HEK293 (cell line): ENCODE results near the gene HLA-DMA.

Source experiments
- EGR2 ChIP-seq: fragments of 450-650 bp; formaldehyde crosslinking; IDR thresholded peaks from 2 replicates; pipeline ENCODE4 v1.5.1; 2016; ENCODE audit warnings: low read depth, missing biosample characterization, missing genetic modification characterization
- GLIS2 ChIP-seq: fragments of 450-650 bp; formaldehyde crosslinking; IDR thresholded peaks from 2 replicates; pipeline ENCODE4 v1.5.1; 2016; ENCODE audit warnings: missing biosample characterization, missing genetic modification characterization
- OVOL3 ChIP-seq: fragments of 450-650 bp; formaldehyde crosslinking; IDR thresholded peaks from 2 replicates; pipeline ENCODE4 v1.5.1; 2016; ENCODE audit warnings: missing biosample characterization, missing genetic modification characterization
- SCRT1 ChIP-seq: fragments of 450-650 bp; formaldehyde crosslinking; IDR thresholded peaks from 2 replicates; pipeline ENCODE4 v1.5.1; 2016; ENCODE audit warnings: missing biosample characterization, missing genetic modification characterization, borderline replicate concordance
- SP7 ChIP-seq: fragments of 450-650 bp; formaldehyde crosslinking; IDR thresholded peaks from 2 replicates; pipeline ENCODE4 v1.5.1; 2016; ENCODE audit warnings: missing biosample characterization, missing genetic modification characterization
- ZBTB21 ChIP-seq: fragments of 450-650 bp; formaldehyde crosslinking; IDR thresholded peaks from 2 replicates; pipeline ENCODE4 v1.5.1; 2017; ENCODE audit warnings: missing biosample characterization, missing genetic modification characterization
- ZNF132 ChIP-seq: fragments of 450-650 bp; formaldehyde crosslinking; IDR thresholded peaks from 2 replicates; pipeline ENCODE4 v1.5.1; 2017; ENCODE audit warnings: missing biosample characterization, missing genetic modification characterization, borderline replicate concordance
- ZNF155 ChIP-seq: fragments of 450-650 bp; formaldehyde crosslinking; IDR thresholded peaks from 2 replicates; pipeline ENCODE4 v1.5.1; 2016; ENCODE audit warnings: missing biosample characterization, missing genetic modification characterization
- ZNF214 ChIP-seq: fragments of 450-650 bp; formaldehyde crosslinking; IDR thresholded peaks from 2 replicates; pipeline ENCODE4 v1.5.1; 2017; ENCODE audit warnings: missing biosample characterization, mild to moderate bottlenecking, missing genetic modification characterization, borderline replicate concordance
- ZNF239 ChIP-seq: fragments of 450-650 bp; formaldehyde crosslinking; IDR thresholded peaks from 2 replicates; pipeline ENCODE4 v1.5.1; 2016; ENCODE audit warnings: missing biosample characterization, missing genetic modification characterization
- ZNF24 ChIP-seq: fragments of 450-650 bp; formaldehyde crosslinking; IDR thresholded peaks from 2 replicates; pipeline ENCODE4 v1.5.1; 2016; ENCODE audit warnings: missing biosample characterization, missing genetic modification characterization
- ZNF274 ChIP-seq, 2 experiments: fragments of 200-500 bp in 1 of 2; fragments of 450-650 bp in 1 of 2; sonication (Bioruptor generic) in 1 of 2; formaldehyde crosslinking in 1 of 2; IDR thresholded peaks; 2 replicates each; pipeline versions ENCODE4 v1.5.1 to v1.6.1; 2014 to 2016; ENCODE audit warnings: borderline replicate concordance in 1 of 2, inconsistent platforms in 1 of 2, low read length in 1 of 2, missing biosample characterization in 1 of 2, missing genetic modification characterization in 1 of 2
- ZNF335 ChIP-seq: fragments of 450-650 bp; formaldehyde crosslinking; conservative IDR thresholded peaks from 2 replicates; pipeline ENCODE4 v1.5.1; 2016; ENCODE audit warnings: missing biosample characterization, missing genetic modification characterization
- ZNF354C ChIP-seq: fragments of 450-650 bp; formaldehyde crosslinking; IDR thresholded peaks from 2 replicates; pipeline ENCODE4 v1.5.1; 2016; ENCODE audit warnings: missing biosample characterization, missing genetic modification characterization, low read depth, borderline replicate concordance
- ZNF521 ChIP-seq: fragments of 450-650 bp; formaldehyde crosslinking; IDR thresholded peaks from 2 replicates; pipeline ENCODE4 v1.5.1; 2017; ENCODE audit warnings: missing biosample characterization, mild to moderate bottlenecking, missing genetic modification characterization
- ZNF561 ChIP-seq: fragments of 450-650 bp; IDR thresholded peaks from 2 replicates; pipeline ENCODE4 v1.5.1; 2018; ENCODE audit warnings: missing biosample characterization, missing genetic modification characterization, borderline replicate concordance
- ZNF610 ChIP-seq: fragments of 450-650 bp; formaldehyde crosslinking; IDR thresholded peaks from 2 replicates; pipeline ENCODE4 v1.5.1; 2016; ENCODE audit warnings: missing biosample characterization, missing genetic modification characterization, borderline replicate concordance
- ZNF626 ChIP-seq: fragments of 450-650 bp; sonication (Bioruptor Pico); formaldehyde crosslinking; IDR thresholded peaks from 2 replicates; pipeline ENCODE4 v1.5.1; 2018; ENCODE audit warnings: missing biosample characterization, missing genetic modification characterization, inconsistent platforms
- ZNF654 ChIP-seq: fragments of 450-650 bp; formaldehyde crosslinking; IDR thresholded peaks from 2 replicates; pipeline ENCODE4 v1.5.1; 2016; ENCODE audit warnings: low read depth, missing biosample characterization, missing genetic modification characterization
- ZNF664 ChIP-seq: fragments of 450-650 bp; formaldehyde crosslinking; IDR thresholded peaks from 2 replicates; pipeline ENCODE4 v1.5.1; 2016; ENCODE audit warnings: missing biosample characterization, missing genetic modification characterization
- ZNF777 ChIP-seq: fragments of 450-650 bp; formaldehyde crosslinking; IDR thresholded peaks from 2 replicates; pipeline ENCODE4 v1.5.1; 2017; ENCODE audit warnings: missing biosample characterization, missing genetic modification characterization, borderline replicate concordance
- ZXDB ChIP-seq: fragments of 450-650 bp; formaldehyde crosslinking; IDR thresholded peaks from 2 replicates; pipeline ENCODE4 v1.5.1; 2016; ENCODE audit warnings: missing biosample characterization, missing genetic modification characterization
- TF ChIP-seq, protein P1 (sequence below): fragments of 450-650 bp; formaldehyde crosslinking; conservative IDR thresholded peaks from 2 replicates; pipeline ENCODE4 v1.5.1; 2016; ENCODE audit warnings: low read depth, missing biosample characterization, missing genetic modification characterization
- TF ChIP-seq, protein P2 (sequence below): fragments of 450-650 bp; formaldehyde crosslinking; IDR thresholded peaks from 2 replicates; pipeline ENCODE4 v1.5.1; 2016; ENCODE audit warnings: missing biosample characterization, missing genetic modification characterization
- TF ChIP-seq, protein P3 (sequence below): fragments of 450-650 bp; formaldehyde crosslinking; IDR thresholded peaks from 2 replicates; pipeline ENCODE4 v1.5.1; 2016; ENCODE audit warnings: missing biosample characterization, missing genetic modification characterization
- TF ChIP-seq, protein P4 (sequence below): fragments of 450-650 bp; formaldehyde crosslinking; IDR thresholded peaks from 2 replicates; pipeline ENCODE4 v1.5.1; 2016; ENCODE audit warnings: missing biosample characterization, missing genetic modification characterization
- TF ChIP-seq, protein P5 (sequence below): fragments of 450-650 bp; formaldehyde crosslinking; IDR thresholded peaks from 2 replicates; pipeline ENCODE4 v1.5.1; 2016; ENCODE audit warnings: missing biosample characterization, missing genetic modification characterization

HLA-DMA gene

DNA sequence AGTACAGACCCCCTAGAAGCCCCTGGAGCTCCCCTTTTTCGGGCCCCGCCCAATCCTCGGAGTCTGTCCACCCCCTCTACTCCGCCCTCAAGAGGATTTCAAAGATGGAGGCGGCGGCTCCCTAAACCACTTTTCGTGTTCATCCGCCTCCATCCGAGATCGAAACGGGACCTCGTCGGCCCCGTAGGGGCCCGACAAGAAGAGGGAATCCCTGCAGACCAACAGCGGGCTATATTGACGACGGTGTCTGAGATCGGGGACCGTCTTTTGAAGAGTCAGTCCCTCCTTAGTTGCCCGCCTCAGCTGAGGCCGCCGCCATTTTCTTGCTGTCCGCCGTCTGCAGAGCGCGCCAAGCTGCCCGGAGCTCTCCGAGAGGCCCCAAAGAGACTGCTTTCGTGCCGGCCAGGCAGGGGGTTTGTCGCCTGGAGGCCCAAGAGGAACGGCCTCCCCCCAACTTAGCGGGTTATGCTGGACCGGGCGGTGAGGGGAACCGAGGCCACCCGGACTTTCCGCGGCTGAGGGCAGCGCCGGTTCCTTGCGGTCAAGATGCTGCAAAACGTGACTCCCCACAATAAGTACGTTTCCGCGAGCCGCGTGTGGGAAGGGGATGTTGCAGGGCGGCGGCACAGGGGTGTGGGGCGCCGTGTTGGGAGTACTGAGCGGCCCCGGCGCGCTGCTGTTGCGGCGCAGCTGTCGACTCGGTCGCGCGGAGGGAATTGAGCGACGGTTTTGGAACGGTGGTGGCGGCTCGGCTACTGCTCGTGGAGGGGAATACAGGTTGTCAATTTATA is 19.7 kb upstream of the HLA-DMA start (continued):
- TF ChIP-seq, protein P1, sequence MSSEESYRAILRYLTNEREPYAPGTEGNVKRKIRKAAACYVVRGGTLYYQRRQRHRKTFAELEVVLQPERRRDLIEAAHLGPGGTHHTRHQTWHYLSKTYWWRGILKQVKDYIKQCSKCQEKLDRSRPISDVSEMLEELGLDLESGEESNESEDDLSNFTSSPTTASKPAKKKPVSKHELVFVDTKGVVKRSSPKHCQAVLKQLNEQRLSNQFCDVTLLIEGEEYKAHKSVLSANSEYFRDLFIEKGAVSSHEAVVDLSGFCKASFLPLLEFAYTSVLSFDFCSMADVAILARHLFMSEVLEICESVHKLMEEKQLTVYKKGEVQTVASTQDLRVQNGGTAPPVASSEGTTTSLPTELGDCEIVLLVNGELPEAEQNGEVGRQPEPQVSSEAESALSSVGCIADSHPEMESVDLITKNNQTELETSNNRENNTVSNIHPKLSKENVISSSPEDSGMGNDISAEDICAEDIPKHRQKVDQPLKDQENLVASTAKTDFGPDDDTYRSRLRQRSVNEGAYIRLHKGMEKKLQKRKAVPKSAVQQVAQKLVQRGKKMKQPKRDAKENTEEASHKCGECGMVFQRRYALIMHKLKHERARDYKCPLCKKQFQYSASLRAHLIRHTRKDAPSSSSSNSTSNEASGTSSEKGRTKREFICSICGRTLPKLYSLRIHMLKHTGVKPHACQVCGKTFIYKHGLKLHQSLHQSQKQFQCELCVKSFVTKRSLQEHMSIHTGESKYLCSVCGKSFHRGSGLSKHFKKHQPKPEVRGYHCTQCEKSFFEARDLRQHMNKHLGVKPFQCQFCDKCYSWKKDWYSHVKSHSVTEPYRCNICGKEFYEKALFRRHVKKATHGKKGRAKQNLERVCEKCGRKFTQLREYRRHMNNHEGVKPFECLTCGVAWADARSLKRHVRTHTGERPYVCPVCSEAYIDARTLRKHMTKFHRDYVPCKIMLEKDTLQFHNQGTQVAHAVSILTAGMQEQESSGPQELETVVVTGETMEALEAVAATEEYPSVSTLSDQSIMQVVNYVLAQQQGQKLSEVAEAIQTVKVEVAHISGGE (tag by site-specific recombination): 0 out of 2 replicates have a peak, but pooled peaks have one; percentile 19
- TF ChIP-seq ZNF610 (tag by site-specific recombination) (no peak), ZNF626 (tag by site-specific recombination) (no peak), SCRT1 (tag by site-specific recombination) (no peak), ZNF354C (tag by site-specific recombination) (no peak), EGR2 (tag by site-specific recombination) (0 out of 2 replicates have a peak, but pooled peaks have one; percentile 15), ZNF521 (no peak), OVOL3 (tag by site-specific recombination) (peak; percentile 57; the same call in 1 of the 2 replicates), ZNF335 (tag by site-specific recombination) (no peak), ZNF155 (tag by site-specific recombination) (no peak), SP7 (tag by site-specific recombination) (no peak; the same call in 1 of the 2 replicates), ZNF654 (tag by site-specific recombination) (no peak), GLIS2 (tag by site-specific recombination) (peak; percentile 48), ZNF24 (tag by site-specific recombination) (no peak), ZNF214 (tag by site-specific recombination) (no peak), ZNF777 (no peak), ZNF561 (tag by site-specific recombination) (no peak), ZBTB21 (tag by site-specific recombination) (no peak), ZNF274 (IDR thresholded peaks at IDR 0.05; ENCODE audit: low read length) (no peak), ZNF274 (tag by site-specific recombination; IDR thresholded peaks at IDR 0.05; ENCODE audit: borderline replicate concordance) (no peak), ZNF239 (tag by site-specific recombination) (no peak), ZNF132 (tag by site-specific recombination) (no peak), ZNF664 (no peak), ZXDB (tag by site-specific recombination) (no peak)
- TF ChIP-seq, protein P2, sequence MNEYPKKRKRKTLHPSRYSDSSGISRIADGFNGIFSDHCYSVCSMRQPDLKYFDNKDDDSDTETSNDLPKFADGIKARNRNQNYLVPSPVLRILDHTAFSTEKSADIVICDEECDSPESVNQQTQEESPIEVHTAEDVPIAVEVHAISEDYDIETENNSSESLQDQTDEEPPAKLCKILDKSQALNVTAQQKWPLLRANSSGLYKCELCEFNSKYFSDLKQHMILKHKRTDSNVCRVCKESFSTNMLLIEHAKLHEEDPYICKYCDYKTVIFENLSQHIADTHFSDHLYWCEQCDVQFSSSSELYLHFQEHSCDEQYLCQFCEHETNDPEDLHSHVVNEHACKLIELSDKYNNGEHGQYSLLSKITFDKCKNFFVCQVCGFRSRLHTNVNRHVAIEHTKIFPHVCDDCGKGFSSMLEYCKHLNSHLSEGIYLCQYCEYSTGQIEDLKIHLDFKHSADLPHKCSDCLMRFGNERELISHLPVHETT (tag by site-specific recombination): no peak
- TF ChIP-seq, protein P3, sequence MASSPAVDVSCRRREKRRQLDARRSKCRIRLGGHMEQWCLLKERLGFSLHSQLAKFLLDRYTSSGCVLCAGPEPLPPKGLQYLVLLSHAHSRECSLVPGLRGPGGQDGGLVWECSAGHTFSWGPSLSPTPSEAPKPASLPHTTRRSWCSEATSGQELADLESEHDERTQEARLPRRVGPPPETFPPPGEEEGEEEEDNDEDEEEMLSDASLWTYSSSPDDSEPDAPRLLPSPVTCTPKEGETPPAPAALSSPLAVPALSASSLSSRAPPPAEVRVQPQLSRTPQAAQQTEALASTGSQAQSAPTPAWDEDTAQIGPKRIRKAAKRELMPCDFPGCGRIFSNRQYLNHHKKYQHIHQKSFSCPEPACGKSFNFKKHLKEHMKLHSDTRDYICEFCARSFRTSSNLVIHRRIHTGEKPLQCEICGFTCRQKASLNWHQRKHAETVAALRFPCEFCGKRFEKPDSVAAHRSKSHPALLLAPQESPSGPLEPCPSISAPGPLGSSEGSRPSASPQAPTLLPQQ (tag by site-specific recombination): no peak
- TF ChIP-seq, protein P4, sequence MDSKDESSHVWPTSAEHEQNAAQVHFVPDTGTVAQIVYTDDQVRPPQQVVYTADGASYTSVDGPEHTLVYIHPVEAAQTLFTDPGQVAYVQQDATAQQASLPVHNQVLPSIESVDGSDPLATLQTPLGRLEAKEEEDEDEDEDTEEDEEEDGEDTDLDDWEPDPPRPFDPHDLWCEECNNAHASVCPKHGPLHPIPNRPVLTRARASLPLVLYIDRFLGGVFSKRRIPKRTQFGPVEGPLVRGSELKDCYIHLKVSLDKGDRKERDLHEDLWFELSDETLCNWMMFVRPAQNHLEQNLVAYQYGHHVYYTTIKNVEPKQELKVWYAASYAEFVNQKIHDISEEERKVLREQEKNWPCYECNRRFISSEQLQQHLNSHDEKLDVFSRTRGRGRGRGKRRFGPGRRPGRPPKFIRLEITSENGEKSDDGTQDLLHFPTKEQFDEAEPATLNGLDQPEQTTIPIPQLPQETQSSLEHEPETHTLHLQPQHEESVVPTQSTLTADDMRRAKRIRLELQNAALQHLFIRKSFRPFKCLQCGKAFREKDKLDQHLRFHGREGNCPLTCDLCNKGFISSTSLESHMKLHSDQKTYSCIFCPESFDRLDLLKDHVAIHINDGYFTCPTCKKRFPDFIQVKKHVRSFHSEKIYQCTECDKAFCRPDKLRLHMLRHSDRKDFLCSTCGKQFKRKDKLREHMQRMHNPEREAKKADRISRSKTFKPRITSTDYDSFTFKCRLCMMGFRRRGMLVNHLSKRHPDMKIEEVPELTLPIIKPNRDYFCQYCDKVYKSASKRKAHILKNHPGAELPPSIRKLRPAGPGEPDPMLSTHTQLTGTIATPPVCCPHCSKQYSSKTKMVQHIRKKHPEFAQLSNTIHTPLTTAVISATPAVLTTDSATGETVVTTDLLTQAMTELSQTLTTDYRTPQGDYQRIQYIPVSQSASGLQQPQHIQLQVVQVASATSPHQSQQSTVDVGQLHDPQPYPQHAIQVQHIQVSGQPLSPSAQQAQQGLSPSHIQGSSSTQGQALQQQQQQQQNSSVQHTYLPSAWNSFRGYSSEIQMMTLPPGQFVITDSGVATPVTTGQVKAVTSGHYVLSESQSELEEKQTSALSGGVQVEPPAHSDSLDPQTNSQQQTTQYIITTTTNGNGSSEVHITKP (tag by site-specific recombination): no peak
- TF ChIP-seq, protein P5, sequence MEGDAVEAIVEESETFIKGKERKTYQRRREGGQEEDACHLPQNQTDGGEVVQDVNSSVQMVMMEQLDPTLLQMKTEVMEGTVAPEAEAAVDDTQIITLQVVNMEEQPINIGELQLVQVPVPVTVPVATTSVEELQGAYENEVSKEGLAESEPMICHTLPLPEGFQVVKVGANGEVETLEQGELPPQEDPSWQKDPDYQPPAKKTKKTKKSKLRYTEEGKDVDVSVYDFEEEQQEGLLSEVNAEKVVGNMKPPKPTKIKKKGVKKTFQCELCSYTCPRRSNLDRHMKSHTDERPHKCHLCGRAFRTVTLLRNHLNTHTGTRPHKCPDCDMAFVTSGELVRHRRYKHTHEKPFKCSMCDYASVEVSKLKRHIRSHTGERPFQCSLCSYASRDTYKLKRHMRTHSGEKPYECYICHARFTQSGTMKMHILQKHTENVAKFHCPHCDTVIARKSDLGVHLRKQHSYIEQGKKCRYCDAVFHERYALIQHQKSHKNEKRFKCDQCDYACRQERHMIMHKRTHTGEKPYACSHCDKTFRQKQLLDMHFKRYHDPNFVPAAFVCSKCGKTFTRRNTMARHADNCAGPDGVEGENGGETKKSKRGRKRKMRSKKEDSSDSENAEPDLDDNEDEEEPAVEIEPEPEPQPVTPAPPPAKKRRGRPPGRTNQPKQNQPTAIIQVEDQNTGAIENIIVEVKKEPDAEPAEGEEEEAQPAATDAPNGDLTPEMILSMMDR (tag by site-specific recombination): no peak
